H1 (cell line): ENCODE results near the gene LURAP1L. TPM values are rescaled to one million over a fixed set of nuclear protein-coding genes. Genes with fewer than 3 reads are reported as not detected.

Experiments used
- CTCF ChIA-PET: fragments of 300-600 bp; sonication (Branson Sonifier 250); formaldehyde crosslinking; loops from one replicate; lab custom pipeline; 2021; ENCODE audit not compliant: partially characterized antibody; lab: Charles Lee
- POLR2A ChIA-PET: fragments of 300-600 bp; sonication (Branson Sonifier 250); formaldehyde crosslinking; loops from one replicate; lab custom pipeline; 2021; ENCODE audit warnings: inconsistent platforms; ENCODE audit not compliant: partially characterized antibody; lab: Charles Lee
- DNase-seq, 2 experiments: peaks; one replicate each; pipeline versions ENCODE4 v3.0.0 to v3.0.0-alpha.2; 2010 to 2022; ENCODE audit warnings: low spot score in 2 of 2, low read depth in 1 of 2, mixed read lengths in 1 of 2
- FAIRE-seq: peaks from 2 replicates; lab custom pipeline; 2011; peaks lifted over from hg19 to GRCh38; lab: Jason Lieb, UNC
- H2AFZ ChIP-seq: 2 replicates; pipeline ENCODE4 v1.8.1; 2012; ENCODE audit warnings: low read length, inconsistent platforms
- H2AK5ac ChIP-seq: 2 replicates; pipeline ENCODE4 v1.6.1; 2013; ENCODE audit warnings: low read depth, low read length
- H2BK120ac ChIP-seq: replicated peaks from 2 replicates; pipeline ENCODE3; 2013; ENCODE audit warnings: low read depth, low read length, inconsistent platforms
- H2BK12ac ChIP-seq: 2 replicates; pipeline ENCODE4 v1.6.1; 2013; ENCODE audit warnings: low read depth, low read length
- H2BK15ac ChIP-seq: 2 replicates; pipeline ENCODE4 v1.6.1; 2013; ENCODE audit warnings: low read length
- H2BK20ac ChIP-seq: 2 replicates; pipeline ENCODE4 v1.6.1; 2013; ENCODE audit warnings: low read length
- H2BK5ac ChIP-seq: 2 replicates; pipeline ENCODE4 v1.6.1; 2013; ENCODE audit warnings: low read depth, low read length
- H3K14ac ChIP-seq: 2 replicates; pipeline ENCODE4 v1.6.1; 2013; ENCODE audit warnings: inconsistent platforms; ENCODE audit not compliant: insufficient read length
- H3K18ac ChIP-seq: 2 replicates; pipeline ENCODE4 v1.6.1; 2013; ENCODE audit warnings: low read length; ENCODE audit errors: extremely low read depth
- H3K23ac ChIP-seq: 2 replicates; pipeline ENCODE4 v1.6.1; 2013; ENCODE audit warnings: inconsistent platforms; ENCODE audit not compliant: insufficient read length
- H3K23me2 ChIP-seq: 2 replicates; pipeline ENCODE4 v1.6.1; 2013; ENCODE audit warnings: low read depth, low read length
- H3K27ac ChIP-seq: 2 replicates; pipeline ENCODE4 v1.6.1; 2011; ENCODE audit warnings: low read depth, low read length, inconsistent platforms
- H3K27me3 ChIP-seq, 4 experiments: replicated peaks in 1 of 4; 1 replicate in 1 of 4; 2 replicates in 3 of 4; pipeline versions ENCODE4 v1.6.1 to v1.8.1; 2011 to 2013; ENCODE audit warnings: low read length in 3 of 4, mild to moderate bottlenecking in 3 of 4, inconsistent platforms in 2 of 4, mixed read lengths in 2 of 4, moderate library complexity in 1 of 4; ENCODE audit not compliant: control insufficient read depth in 3 of 4, insufficient read depth in 3 of 4; ENCODE audit errors: extremely low read depth in 1 of 4
- H3K36me3 ChIP-seq, 4 experiments: 2 replicates each; pipeline versions ENCODE4 v1.6.1 to v1.8.1; 2011 to 2013; ENCODE audit warnings: mild to moderate bottlenecking in 4 of 4, low read length in 3 of 4, moderate library complexity in 2 of 4, control low read depth in 1 of 4, inconsistent platforms in 1 of 4; ENCODE audit not compliant: insufficient read depth in 4 of 4, control insufficient read depth in 2 of 4
- H3K4ac ChIP-seq: replicated peaks from 2 replicates; pipeline ENCODE3; 2013; ENCODE audit warnings: low read length, low read depth, mixed read lengths, inconsistent platforms; ENCODE audit not compliant: insufficient read length
- H3K4me1 ChIP-seq, 4 experiments: replicated peaks in 1 of 4; 1 replicate in 1 of 4; 2 replicates in 3 of 4; pipeline versions ENCODE4 v1.6.1 to v1.8.1; 2011 to 2013; ENCODE audit warnings: low read length in 3 of 4, inconsistent platforms in 2 of 4, mixed read lengths in 1 of 4; ENCODE audit not compliant: insufficient read depth in 4 of 4, control insufficient read depth in 3 of 4
- H3K4me2 ChIP-seq, 2 experiments: 2 replicates each; pipeline versions ENCODE4 v1.6.1 to v1.8.1; 2011 to 2013; ENCODE audit warnings: low read depth in 2 of 2, low read length in 2 of 2, control low read depth in 1 of 2, inconsistent platforms in 1 of 2, mild to moderate bottlenecking in 1 of 2; ENCODE audit not compliant: insufficient read depth in 1 of 2
- H3K4me3 ChIP-seq, 4 experiments: fragments of 200-600, 300-600 bp in 1 of 4; sonication (generic), shearing (Covaris generic), sonication (Bioruptor Twin) in 1 of 4; 2 replicates each; pipeline versions ENCODE4 v1.5.1 to v1.8.1; 2011 to 2016; ENCODE audit warnings: low read length in 4 of 4, low read depth in 3 of 4, control low read depth in 2 of 4, inconsistent platforms in 2 of 4, mild to moderate bottlenecking in 2 of 4, mixed read lengths in 1 of 4, moderate library complexity in 1 of 4; ENCODE audit not compliant: insufficient read depth in 2 of 4; ENCODE audit errors: extremely low read depth in 1 of 4
- H3K56ac ChIP-seq: replicated peaks from 2 replicates; pipeline ENCODE3; 2013; ENCODE audit warnings: low read depth, mild to moderate bottlenecking, mixed read lengths, low read length, inconsistent platforms; ENCODE audit not compliant: insufficient read length
- H3K79me1 ChIP-seq: 2 replicates; pipeline ENCODE4 v1.6.1; 2013; ENCODE audit warnings: low read depth, low read length, control low read depth
- H3K79me2 ChIP-seq, 2 experiments: 2 replicates each; pipeline versions ENCODE4 v1.6.1 to v1.8.1; 2012 to 2013; ENCODE audit warnings: low read length in 2 of 2, mild to moderate bottlenecking in 2 of 2, inconsistent platforms in 1 of 2; ENCODE audit not compliant: insufficient read depth in 2 of 2, control insufficient read depth in 1 of 2
- H3K9ac ChIP-seq, 4 experiments: replicated peaks in 1 of 4; 1 replicate in 1 of 4; 2 replicates in 3 of 4; pipeline versions ENCODE4 v1.6.1 to v1.8.1; 2011 to 2013; ENCODE audit warnings: low read depth in 3 of 4, low read length in 3 of 4, control low read depth in 2 of 4, mild to moderate bottlenecking in 2 of 4, moderate library complexity in 2 of 4, inconsistent platforms in 1 of 4; ENCODE audit errors: extremely low read depth in 1 of 4
- H3K9me3 ChIP-seq, 2 experiments: 2 replicates each; pipeline versions ENCODE4 v1.6.1 to v1.8.1; 2012 to 2013; ENCODE audit warnings: mild to moderate bottlenecking in 2 of 2, moderate library complexity in 2 of 2, control low read depth in 1 of 2, inconsistent platforms in 1 of 2, low read depth in 1 of 2, low read length in 1 of 2, mixed read lengths in 1 of 2; ENCODE audit not compliant: insufficient read depth in 2 of 2
- H4K20me1 ChIP-seq, 2 experiments: replicated peaks in 1 of 2; 2 replicates each; pipeline versions ENCODE3 to v1.8.1; 2011 to 2013; ENCODE audit warnings: inconsistent platforms in 2 of 2, low read length in 2 of 2, mild to moderate bottlenecking in 1 of 2; ENCODE audit not compliant: insufficient read depth in 2 of 2, control insufficient read depth in 1 of 2
- H4K5ac ChIP-seq: 2 replicates; pipeline ENCODE4 v1.6.1; 2013; ENCODE audit warnings: low read length, low read depth, mixed read lengths, inconsistent platforms; ENCODE audit not compliant: insufficient read length
- H4K8ac ChIP-seq: 2 replicates; pipeline ENCODE4 v1.8.0; 2013; ENCODE audit warnings: mild to moderate bottlenecking, moderate library complexity, low read length, inconsistent platforms; ENCODE audit not compliant: insufficient read depth; ENCODE audit errors: extremely low read depth
- H4K91ac ChIP-seq: replicated peaks from 2 replicates; pipeline ENCODE3; 2013; ENCODE audit warnings: low read length, mixed read lengths, inconsistent platforms; ENCODE audit not compliant: insufficient read length
- CHD1 ChIP-seq: IDR thresholded peaks from 2 replicates; pipeline ENCODE4 v1.6.1; 2012; ENCODE audit warnings: low read depth, low read length, improper control_type of control experiment
- EGR1 ChIP-seq: IDR thresholded peaks from 2 replicates; pipeline ENCODE4 v1.6.1; 2011; ENCODE audit warnings: low read depth, low read length, borderline replicate concordance
- EZH2 ChIP-seq: fragments of 200-600 bp; sonication (generic); IDR thresholded peaks from 2 replicates; pipeline ENCODE4 v1.7.1; 2012; ENCODE audit warnings: low read depth, mild to moderate bottlenecking, moderate library complexity, low read length, inconsistent platforms; ENCODE audit not compliant: severe bottlenecking
- KDM4A ChIP-seq: IDR thresholded peaks from one replicate; pipeline ENCODE4 v1.7.1; 2012; ENCODE audit warnings: low read depth, mild to moderate bottlenecking, moderate library complexity, low read length, inconsistent platforms; ENCODE audit not compliant: severe bottlenecking
- KDM5A ChIP-seq: fragments of 200-600 bp; IDR thresholded peaks from 2 replicates; pipeline ENCODE4 v1.7.1; 2012; ENCODE audit warnings: mild to moderate bottlenecking, low read length, inconsistent platforms, mixed read lengths
- RXRA ChIP-seq: IDR thresholded peaks from 2 replicates; pipeline ENCODE4 v1.6.1; 2011; ENCODE audit warnings: low read depth, mild to moderate bottlenecking, low read length, moderate library complexity; ENCODE audit not compliant: insufficient read depth
- SAP30 ChIP-seq: fragments of 300-600 bp; sonication (generic); IDR thresholded peaks from 2 replicates; pipeline ENCODE4 v1.7.1; 2012; ENCODE audit warnings: low read length, moderate library complexity, mild to moderate bottlenecking, inconsistent platforms; ENCODE audit not compliant: insufficient read depth, insufficient replicate concordance
- WGBS, 2 experiments: shearing (Covaris generic) in 1 of 2; methylation state at CpG; one replicate each; pipeline versions ENCODE4 v1.1.6 to v1.1.7; 2013 to 2015; ENCODE audit warnings: low lambda C conversion rate in 2 of 2, mixed read lengths in 2 of 2, inconsistent platforms in 1 of 2, low coverage in 1 of 2, missing lambda C conversion rate in 1 of 2; ENCODE audit not compliant: insufficient replicate concordance in 2 of 2, insufficient coverage in 1 of 2, insufficient read length in 1 of 2; ENCODE audit errors: extremely low coverage in 1 of 2, missing lambda C conversion rate in 1 of 2; 5-methylcytosine and 5-hydroxymethylcytosine counted together
- polyA plus RNA-seq, 7 experiments: library from polyadenylated mRNA; depleted of rRNA in 3 of 7; stranded (reverse) in 5 of 7; unstranded in 2 of 7; fragments of >200 nt in 5 of 7; fragments of 200-250 nt in 2 of 7; gene quantifications; 1 replicate in 5 of 7; 2 replicates in 1 of 7; 4 replicates in 1 of 7; pipeline versions ENCODE4 v1.2.1 to v1.2.3, GENCODE V29; 2011 to 2013; ENCODE audit warnings: missing spikeins in 2 of 7, mixed read lengths in 2 of 7
- total RNA-seq: library from RNA; stranded (reverse); fragmentation: NEBNext Ultra II Directional; extraction: Animal tissue kit (Norgen Biotek cat#: 25700); gene quantifications from 2 replicates; pipeline ENCODE4 v1.2.1, GENCODE V29; 2021
- TF ChIP-seq, protein P1 (sequence below): IDR thresholded peaks from 2 replicates; pipeline ENCODE4 v1.6.1; 2012; ENCODE audit warnings: low read length, inconsistent platforms

Gene LURAP1L
- total and polyA plus RNA-seq, 2 of the 8 experiments (the other 6 are each of a cell fraction or from before 2014, with no cell fraction given): 0.63 to 1.2 TPM

GRCh38 chr9:12771891-12772290 lies 2.9 kb upstream of the LURAP1L start:
- Histone ChIP-seq H2AFZ (no peak overlapping the region), H3K79me1 (no peaks in the 10 kb centered on the region), H3K4ac (no peak overlapping the region), H3K79me2 (no peaks in the 10 kb centered on the region), H3K4me1 (no peaks in the 10 kb centered on the region), H3K4me2 (no peak overlapping the region), H3K56ac (no peak overlapping the region), H4K5ac (no peak overlapping the region), H2BK5ac (no peak overlapping the region), H3K23ac (no peak overlapping the region), H3K9ac (no peak overlapping the region), H3K36me3 (no peaks in the 10 kb centered on the region), H3K23me2 (peaks cover 14% of the 10 kb centered on the region; the same call in 1 of the 2 replicates), H3K18ac (no peak overlapping the region), H2BK120ac (no peak overlapping the region), H2BK12ac (no peak overlapping the region), H4K20me1 (no peaks in the 10 kb centered on the region), H3K9me3 (no peaks in the 10 kb centered on the region), H3K27me3 (peaks cover 0 to 14% (median 8%) of the 10 kb centered on the region in 4 experiments; a peak in 6 of 7 replicates), H2AK5ac (no peak overlapping the region), H3K4me3 (no peak overlapping the region), H3K14ac (no peak overlapping the region), H2BK15ac (no peak overlapping the region), H3K27ac (no peak overlapping the region), H4K8ac (no peak overlapping the region), H2BK20ac (no peak overlapping the region), H4K91ac (no peak overlapping the region)
- 85% methylated on average over 3 of the region's 3 CpGs; no CpG with 5 or more reads in 1 of the 2 experiments for WGBS, 2 experiments
- no peak for DNase-seq
- TF ChIP-seq EZH2: no peak
- no peak for TF ChIP-seq CHD1
- TF ChIP-seq SAP30: no peak
- TF ChIP-seq KDM5A: no peak
- TF ChIP-seq KDM4A: no peak
- TF ChIP-seq, protein P1, sequence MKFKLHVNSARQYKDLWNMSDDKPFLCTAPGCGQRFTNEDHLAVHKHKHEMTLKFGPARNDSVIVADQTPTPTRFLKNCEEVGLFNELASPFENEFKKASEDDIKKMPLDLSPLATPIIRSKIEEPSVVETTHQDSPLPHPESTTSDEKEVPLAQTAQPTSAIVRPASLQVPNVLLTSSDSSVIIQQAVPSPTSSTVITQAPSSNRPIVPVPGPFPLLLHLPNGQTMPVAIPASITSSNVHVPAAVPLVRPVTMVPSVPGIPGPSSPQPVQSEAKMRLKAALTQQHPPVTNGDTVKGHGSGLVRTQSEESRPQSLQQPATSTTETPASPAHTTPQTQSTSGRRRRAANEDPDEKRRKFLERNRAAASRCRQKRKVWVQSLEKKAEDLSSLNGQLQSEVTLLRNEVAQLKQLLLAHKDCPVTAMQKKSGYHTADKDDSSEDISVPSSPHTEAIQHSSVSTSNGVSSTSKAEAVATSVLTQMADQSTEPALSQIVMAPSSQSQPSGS: no peak
- no peak for TF ChIP-seq EGR1
- TF ChIP-seq RXRA: no peak
- POLR2A ChIA-PET: no interaction called here
- CTCF ChIA-PET: interaction anchor here (0.7 to 1.4 kb wide), 5 partner anchors 40 to 113 kb away, joined by 3 to 8 read pairs (median 4); no protein-coding TSS in a partner anchor
- FAIRE-seq: no peak
